HG03571 (cell line): ENCODE measurements around the gene KMT2E.
"Not testable (repeated sequence)": the region's sequence is repeated elsewhere in the genome, so short reads cannot be mapped to it uniquely, and the experiment has no call there.

ENCODE experiments used
- ATAC-seq: cut with Tn5 transposase; IDR thresholded peaks from one replicate; pipeline ENCODE4 v1.9.1; 2021; ENCODE audit not compliant: unreplicated experiment

Gene KMT2E

DNA sequence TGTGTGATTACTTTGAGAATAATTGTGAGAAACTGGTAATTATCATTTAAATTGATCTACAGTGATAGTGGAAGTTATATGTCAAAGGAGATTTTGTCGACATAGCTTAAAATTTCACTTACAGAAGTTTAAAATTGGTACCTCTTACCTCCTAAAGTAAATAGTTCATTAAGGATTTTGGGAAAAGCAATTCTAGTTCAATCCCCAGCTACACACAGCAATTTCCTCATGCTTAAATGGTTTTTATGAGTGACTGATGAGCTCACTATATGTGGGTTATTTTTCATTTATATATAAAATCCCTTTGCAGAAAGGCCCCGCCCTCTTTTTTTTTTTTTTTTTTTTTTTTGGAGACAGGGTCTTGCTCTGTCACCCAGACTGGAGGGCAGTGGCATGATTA, 12.7 kb downstream of the KMT2E start:
- no peak for ATAC-seq

DNA sequence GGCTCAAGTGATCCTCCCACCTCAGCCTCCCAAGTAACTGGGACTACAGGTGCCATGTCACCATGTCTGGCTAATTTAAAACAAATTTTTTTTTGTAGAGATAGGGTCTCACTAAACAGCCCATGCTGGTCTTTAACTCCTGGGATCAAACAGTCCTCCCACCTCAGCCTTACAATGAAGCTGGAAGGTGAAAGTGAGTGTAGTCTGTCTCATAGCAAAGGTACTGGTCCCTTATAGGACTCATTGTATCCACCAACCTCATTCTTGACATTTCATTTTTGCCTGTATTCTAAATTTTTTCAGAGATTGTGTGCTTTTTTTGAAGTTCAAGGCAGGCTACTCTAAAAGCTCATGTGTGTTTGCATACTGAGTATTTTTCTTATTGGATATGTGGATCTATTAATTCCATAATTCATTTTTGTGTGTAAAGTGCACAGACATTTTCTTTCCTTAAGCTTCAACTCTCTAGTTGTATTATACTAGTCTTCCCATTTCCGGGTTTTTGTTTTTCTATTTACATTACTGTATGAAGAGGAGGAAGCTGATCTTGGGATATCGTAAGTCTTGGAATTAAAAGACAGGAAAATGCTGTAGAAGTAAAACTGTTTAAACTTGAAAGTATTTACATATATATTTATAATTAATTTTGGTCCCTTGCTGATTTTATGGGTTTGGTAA, 13.3 kb downstream of the KMT2E start:
- no peak for ATAC-seq

DNA sequence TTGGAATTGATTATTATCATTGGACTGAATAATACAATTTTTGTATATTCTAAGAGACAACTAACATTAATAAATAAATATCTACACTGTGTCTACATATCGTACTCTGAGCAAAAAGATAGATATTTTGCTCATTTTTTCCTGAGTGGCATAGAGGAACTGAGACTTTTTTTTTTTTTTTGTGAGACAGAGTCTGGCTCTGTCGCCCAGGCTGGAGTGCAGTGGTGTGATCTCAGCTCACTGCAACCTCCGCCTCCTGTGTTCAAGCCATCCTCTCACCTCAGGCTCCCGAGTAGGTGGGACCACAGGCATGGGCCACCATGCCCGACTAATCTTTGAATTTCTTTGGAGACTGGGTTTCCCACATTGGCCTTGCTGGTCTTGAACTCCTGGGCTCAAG, 14.0 kb downstream of the KMT2E start:
- no peak for ATAC-seq

DNA sequence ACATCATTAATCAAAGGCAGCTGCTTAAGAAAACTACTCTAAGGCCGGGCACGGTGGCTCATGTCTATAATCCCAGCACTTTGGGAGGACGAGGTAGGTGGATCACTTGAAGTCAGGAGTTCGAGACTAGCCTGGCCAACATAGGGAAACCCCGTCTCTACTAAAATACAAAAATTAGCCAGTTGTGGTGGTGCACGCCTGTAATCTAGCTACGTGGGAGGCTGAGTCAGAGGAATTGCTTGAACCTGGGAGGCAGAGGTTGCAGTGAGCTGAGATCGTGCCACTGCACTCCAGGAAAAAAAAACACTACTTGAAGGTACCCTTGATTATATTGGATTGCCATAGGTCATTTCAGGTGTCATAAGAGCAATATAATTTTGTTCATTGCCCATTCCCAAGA, 14.9 kb downstream of the KMT2E start:
- ATAC-seq, result not testable (repeated sequence)

DNA sequence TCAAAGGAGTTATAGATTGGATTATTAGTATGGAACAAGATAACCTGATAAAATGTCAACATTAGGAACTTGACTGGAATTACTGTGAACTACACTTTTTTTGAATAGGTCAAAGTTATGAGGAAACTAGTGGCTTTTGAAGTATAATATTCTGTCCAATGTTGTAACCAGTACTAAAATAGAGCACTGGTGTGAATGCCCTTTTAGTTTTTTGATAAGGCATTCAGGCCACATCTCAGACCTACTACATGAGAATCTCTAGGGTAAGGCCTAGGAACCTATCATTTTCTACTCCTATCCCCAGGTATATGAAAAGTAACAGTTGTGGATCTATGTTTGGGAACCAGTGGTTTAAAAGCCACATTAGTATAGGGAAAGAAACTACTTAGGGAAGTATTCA, 16.4 kb downstream of the KMT2E start:
- no peak for ATAC-seq

DNA sequence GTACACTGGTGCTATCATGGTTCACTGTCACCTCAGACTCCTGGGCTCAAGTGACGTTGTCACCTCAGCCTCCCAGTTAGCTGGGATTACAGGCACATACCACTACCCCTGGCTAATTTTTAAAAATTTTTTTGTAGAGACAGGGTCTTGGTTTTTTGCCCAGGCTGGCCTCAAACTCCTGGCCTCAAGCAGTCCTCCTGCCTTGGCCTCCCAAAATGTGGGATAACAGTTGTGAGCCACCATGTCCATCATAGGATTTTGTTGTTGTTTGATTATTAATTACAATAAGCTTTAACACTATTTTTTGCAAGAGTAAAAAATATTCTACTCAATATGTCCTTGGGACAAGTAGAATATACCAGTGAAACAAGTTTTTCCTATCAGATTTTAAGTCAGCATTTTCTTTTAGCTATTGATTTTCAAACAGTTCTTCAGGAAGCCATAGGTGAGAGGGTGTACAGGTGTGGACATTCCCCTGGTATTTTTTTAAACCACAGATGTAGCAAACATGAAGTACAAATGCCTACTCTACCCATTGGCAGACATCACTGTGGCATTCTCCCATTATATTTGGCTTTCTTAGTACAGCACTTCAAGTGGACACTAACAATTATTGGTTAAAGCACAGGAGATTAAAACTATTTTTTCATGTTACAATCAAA, 18.7 kb downstream of the KMT2E start:
- ATAC-seq, result no peak

DNA sequence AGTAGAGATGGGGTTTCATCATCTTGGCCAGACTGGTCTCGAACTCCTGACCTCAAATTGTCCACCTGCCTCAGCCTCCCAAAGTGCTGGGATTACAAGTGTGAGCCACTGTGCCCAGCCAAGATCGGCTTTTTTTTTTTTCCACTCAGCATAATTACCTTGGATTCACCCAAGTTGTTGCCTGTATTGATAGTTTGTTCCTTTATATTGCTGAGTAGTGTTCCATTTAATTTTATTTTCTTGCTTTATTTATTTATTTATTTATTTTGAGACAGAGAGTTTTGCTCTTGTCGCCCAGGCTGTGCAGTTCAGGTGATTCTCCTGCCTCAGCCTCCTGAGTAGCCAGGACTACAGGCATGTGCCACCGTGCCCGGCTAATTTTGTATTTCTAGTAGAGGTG, 21.3 kb downstream of the KMT2E start:
- ATAC-seq, result no peak

DNA sequence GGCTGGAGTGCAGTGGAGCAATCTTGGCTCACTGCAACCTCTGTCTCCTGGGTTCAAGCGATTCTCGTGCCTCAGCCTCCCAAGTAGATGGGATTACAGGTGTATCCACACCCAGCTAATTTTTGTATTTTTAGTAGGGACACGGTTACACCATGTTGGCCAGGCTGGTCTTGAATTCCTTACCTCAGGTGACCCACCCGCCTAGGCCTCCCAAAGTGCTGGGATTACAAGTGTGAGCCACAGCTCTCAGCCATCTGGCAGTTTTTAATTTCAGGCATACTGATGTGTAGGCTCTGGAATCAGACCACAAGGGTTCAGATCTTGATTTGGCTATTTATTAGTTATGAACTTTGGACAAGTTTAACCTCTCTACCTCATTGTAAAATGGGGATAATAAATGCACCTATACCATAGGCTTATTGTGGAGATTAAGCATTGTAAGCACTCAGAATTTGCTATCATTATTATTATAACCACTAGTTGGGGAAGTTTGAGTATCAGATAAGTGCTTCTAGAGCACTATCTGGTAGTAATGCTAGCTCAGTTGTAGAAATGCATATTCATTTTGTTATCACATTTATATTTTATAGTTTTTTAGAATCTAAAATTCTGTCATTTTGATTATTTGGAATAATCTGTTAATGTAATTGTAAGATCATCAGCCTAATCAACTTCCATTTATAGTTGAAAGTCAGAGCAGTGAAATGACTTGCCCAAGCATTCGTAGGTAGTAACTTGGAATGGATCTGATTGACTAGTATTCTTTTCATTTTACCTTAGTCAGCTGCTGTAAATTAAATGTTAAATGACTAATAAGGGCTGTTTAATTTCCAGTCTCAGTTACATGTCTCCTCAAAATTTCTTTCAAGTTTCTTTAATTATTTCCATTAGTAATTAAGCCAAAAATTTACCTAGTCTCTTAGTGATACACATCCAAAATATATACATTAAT, 22.5 kb downstream of the KMT2E start:
- no peak for ATAC-seq

DNA sequence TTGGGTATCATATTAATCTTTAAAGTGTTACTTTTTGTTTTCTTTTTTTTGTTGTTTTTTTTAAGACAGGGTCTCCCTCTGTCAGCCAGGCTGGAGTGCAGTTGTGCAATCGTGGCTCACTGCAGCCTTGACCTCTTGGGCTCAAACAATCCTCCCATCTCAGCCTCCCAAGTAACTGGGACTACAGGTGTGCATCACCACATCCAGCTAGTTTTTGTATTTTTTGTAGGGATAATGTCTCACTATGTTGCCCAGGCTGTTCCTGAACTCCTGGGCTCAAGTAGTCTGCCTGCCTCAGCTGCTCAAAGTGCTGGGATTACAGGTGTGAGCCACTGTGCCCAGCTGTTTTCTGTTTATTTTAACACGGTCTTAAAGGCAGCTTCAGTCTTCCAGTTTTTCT, 23.3 kb downstream of the KMT2E start:
- no peak for ATAC-seq

DNA sequence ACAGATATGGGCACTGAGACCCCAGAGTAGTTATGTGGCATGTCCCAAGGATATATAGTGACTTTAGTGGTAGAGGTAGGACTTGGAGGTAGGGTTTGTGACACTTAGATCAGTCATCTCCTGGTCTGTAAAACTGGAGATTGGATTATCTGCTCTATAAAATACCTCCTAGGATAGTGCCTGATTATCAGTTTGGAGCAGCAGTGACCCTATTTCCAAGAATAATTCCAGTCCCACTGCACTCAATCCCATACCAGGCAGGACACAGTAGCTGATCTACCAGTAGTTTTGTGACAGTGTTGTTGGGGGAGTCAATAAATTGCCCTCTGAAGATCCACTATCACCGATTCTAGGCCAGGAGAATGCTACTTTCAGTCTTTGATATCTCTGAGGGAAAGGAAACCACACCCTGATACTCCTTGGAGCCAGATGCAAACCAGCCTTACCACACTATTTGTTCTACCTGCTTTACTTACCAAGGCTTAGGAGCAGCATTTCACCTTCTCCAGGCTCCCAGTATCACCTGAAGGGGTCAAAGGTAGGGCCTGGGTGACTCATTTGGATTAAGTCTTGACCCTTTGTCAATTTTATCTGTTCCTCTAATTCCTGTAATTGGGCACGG, 30.6 kb downstream of the KMT2E start:
- ATAC-seq, result no peak

DNA sequence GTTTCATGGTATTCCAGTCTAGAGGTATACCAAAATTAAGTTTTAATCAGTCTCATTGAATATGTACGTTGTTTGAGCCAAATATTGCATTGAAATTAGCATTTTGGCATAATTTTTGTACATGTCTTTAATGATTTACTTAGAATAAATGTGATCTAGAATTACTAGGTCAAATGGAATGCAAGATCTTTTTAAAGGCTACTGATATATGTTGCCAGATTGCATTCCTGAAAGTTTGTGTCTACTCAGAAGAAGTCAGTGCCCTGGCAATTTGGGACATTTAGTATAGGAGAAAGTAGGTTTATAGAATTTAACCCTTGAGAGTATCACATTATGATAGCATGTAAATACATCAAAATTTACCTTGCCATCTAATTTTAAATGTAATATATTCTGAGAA, 32.4 kb downstream of the KMT2E start:
- no peak for ATAC-seq

DNA sequence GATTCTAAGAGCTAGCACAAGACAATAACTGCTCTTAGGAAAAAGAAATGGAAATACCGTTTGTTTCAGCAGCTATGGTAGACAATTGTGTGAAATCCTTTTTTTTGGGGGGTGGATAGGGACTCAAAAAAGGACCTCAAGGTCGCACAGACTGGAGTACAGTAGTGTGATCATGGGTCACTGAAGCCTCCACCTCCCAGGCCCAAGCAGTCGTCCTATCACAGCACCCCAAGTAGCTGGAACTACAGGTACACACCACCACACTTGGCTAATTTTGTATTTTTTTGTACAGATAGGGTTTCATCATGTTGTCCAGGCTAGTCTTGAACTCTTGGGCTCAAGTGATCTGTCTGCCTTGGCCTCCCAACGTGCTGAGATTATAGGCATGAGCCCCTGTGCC, 33.9 kb downstream of the KMT2E start:
- no peak for ATAC-seq

DNA sequence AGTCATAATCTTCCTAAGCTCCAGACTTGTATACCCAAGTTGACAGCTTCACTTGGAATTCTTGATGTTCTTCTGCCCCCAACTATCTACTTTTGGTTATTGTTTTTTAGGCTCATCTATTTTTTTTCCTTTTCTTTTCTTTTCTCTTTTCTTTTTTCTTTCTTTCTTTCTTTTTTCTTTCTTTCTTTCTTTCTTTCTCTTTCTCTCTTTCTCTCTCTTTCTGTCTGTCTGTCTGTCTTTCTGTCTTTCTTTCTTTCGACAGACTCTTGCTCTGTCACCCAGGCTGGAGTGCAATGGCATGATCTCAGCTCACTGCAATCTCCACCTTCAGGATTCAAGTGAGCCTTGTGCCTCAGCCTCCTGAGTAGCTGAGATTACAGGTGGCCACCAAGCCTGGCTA, 36.5 kb downstream of the KMT2E start:
- ATAC-seq, result no peak

DNA sequence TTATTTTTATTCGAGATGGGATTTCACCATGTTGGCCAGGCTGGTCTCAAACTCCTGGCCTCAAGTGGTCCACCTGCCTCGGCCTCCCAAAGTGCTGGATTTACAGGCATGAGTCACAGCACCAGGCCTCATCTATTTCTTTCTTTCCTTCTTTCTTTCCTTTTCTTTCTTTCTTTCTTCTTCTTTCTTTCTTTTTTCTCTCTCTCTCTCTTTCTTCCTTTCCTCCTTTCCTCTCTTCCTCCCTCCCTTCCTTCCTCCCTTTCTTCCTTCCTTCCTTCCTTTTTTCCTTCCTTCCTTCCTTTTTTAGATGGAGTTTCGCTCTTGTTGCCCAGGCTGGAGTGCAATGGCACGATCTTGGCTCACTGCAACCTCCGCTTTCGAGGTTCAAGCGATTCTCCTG, 36.9 kb downstream of the KMT2E start:
- ATAC-seq, result not testable (repeated sequence)

DNA sequence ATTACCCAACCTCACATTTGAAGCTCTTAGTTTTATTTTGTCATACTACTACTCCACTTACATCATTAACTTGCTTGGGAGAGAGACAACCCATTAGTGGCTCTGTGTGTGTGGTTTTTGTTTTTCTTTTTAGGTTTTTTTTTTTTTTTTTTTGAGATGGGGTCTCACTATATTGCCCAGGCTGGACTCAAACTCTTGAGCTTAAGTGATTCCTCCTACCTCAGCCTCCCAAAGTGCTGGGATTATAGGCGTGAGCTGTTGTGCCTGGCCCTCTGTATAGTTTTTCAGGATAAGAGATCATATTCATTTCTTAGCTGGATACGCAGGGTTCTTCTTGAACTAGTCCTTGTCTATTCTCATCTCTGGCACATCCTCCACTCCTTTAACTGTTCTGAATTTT, 41.1 kb downstream of the KMT2E start:
- no peak for ATAC-seq

DNA sequence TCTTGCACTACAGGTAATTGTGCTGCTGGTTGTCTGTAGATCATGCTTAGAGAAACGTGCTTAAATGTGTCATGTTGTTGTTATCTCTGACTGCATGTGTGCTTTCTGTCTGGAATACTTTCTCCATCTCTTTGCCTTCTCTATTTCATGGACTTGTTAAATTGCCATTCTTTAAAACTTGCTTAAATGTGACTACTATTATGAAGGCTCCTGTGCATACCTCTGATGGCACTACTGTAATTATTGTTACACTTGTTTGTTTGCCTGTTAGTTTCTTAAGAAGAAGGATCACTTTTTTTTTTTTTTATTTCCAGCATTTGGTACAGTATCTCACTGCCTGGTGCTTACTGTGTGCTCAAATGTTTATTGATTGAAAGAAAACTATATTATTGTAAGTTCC, 41.6 kb downstream of the KMT2E start:
- ATAC-seq, result no peak

DNA sequence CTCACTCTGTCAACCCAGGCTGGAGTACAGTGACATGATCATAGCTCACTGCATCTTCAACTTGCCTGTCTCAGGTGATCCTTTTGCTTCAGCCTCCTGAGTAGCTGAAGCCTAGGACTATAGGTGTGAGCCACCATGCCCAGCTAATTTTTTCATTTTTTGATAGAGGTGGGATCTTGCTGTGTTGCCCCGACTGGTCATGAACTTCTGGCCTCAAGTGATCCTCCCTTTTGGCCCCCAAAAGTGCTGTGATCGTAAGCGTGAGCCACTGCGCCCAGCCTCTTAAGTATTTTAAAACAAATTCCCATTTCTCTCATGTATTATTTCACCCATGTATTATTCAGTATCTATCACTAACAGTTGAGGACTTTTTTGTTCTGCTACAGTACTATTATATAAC, 43.5 kb downstream of the KMT2E start:
- ATAC-seq, result no peak

DNA sequence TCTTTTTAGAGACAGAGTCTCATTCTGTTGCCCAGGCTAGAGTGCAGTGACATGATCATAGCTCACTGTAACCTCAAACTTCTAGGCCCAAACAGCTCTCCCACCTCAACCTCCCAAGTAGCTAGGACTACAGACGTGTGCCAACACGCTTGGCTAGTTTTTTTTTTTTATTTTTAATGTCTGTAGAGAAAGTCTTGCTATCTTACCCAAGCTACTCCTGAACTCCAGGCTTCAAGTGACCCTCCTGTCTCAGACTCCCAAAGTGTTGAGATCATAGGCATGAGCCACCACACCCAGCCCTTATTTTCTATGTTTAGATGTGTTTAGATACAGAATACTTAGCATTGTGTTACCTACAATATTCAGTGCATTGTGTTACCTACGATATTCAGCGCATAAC, 46.4 kb downstream of the KMT2E start:
- no peak for ATAC-seq

DNA sequence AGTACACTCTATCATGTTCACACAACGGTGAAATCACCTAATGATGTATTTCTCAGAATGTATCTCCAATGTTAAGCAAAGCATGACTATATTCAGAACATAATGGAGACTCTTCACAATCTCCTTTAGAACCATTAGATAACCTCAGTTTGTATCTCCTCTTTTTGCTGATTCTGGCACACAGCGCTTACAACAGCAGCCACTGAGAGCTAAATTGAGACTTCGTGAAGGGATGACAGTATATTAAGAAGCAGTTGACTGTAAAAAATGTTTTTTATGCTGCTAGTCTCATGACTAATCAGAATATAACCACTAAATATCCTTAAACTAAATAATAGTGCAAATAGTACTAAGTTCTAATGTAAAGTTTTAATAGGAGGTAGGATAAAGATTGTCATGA, 46.9 kb downstream of the KMT2E start:
- ATAC-seq, result no peak

DNA sequence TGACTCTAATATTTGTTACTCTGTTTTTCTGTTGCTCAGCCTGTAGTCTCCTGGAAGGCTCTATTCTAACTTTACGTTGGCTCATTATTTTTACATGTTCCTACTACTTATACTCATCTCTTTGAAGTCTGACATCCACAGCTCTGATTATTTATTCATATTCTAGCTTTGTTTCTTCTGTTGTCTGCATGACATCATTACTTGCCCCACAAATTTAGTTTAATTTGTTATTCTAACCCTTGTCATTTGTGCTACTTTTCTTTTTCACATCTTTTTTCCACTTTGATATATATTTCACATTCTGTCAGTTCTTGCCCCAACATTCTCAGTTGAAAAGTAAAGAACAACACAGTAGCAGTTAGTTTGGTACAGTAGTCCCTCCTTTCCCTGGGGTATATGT, 51.1 kb downstream of the KMT2E start:
- no peak for ATAC-seq

DNA sequence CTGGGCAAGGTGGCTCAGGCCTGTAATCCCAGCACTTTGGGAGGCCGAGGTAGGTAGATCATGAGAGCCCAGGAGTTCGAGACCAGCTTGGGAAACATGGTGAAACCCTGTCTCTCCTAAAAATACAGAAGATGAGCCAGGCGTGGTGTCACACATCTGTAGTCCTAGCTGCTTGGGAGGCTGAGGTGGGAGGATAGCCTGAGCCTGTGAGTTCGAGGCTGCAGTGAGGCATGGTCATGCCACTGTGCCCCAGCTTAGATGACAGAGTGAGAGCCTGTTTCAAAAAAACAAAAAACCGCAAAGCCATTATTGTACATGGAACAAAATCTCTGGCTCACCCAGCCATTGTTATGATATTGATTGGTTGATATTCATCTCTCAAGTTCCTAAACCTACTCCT, 53.7 kb downstream of the KMT2E start:
- no peak for ATAC-seq

DNA sequence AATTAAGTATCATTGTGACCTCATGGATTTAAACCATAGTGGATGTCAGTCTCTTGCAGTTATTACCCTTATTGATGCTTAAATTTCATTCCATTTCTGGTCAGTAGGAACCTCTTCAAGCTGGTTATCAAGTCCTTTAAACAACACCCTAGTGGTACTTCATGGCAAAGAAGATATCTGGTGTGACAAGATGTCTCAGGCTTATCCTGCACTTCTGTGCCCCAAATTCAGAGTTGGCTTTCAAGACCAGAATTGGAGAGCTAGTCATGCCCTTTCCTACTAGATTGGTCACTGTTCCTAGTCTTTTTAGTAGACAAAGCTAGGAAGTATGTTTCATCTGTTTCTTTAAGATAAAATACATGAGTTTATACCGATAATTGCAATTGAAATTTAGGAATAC, 54.9 kb downstream of the KMT2E start:
- ATAC-seq, result no peak
